K562 (cell line): Measurements from ENCODE around the gene CMIP. TPM values are rescaled to one million over a fixed set of nuclear protein-coding genes. Genes with fewer than 3 reads are reported as not detected.

Experiments used
- GATA2 ChIP-seq: sonication (generic); formaldehyde crosslinking; IDR thresholded peaks from 2 replicates; pipeline ENCODE4 v1.4.0; 2020; ENCODE audit warnings: mild to moderate bottlenecking, missing genetic modification reagents
- XRCC5 ChIP-seq: fragments of 200-400 bp; formaldehyde crosslinking; IDR thresholded peaks from 2 replicates; pipeline ENCODE4 v1.6.1; 2017; ENCODE audit warnings: low read depth, mild to moderate bottlenecking, low read length
- ZNF589 ChIP-seq: fragments of 200-800 bp; sonication (Bioruptor generic); IDR thresholded peaks from 2 replicates; pipeline ENCODE4 v1.6.1; 2016; ENCODE audit warnings: low read depth, missing genetic modification characterization, missing compliant biosample characterization
- polyA plus RNA-seq, 8 experiments: library from polyadenylated mRNA; depleted of rRNA in 4 of 8; stranded (reverse) in 5 of 8; unstranded in 3 of 8; fragments of >200 nt; fragmentation: Nextera tagmentation in 2 of 8; fragmentation: Illumina TruSeq in 1 of 8; extraction: Ambion mirVana in 2 of 8; extraction: Trizol in 1 of 8; gene quantifications; 2 replicates each; pipeline versions ENCODE4 v1.2.1 to v1.2.3, GENCODE V29; 2011 to 2014; ENCODE audit warnings: inconsistent platforms in 1 of 8, missing spikeins in 1 of 8
- total RNA-seq, 7 experiments: library from RNA; depleted of rRNA in 6 of 7; stranded (reverse); fragments of >200 nt in 6 of 7; fragmentation: Illumina TruSeq in 2 of 7; extraction: Trizol in 2 of 7; gene quantifications; 2 replicates each; pipeline versions ENCODE4 v1.2.1 to v1.2.3, GENCODE V29; 2011 to 2021; ENCODE audit warnings: low replicate concordance in 1 of 7
- TF ChIP-seq, protein P1 (sequence below): fragments of 250-450 bp; sonication (Bioruptor Pico); IDR thresholded peaks from 2 replicates; pipeline ENCODE4 v1.5.0; 2022; ENCODE audit warnings: mild to moderate bottlenecking
- TF ChIP-seq, protein P2 (sequence below): fragments of 450-650 bp; IDR thresholded peaks from 2 replicates; pipeline ENCODE4 v1.6.1; 2016; ENCODE audit warnings: borderline replicate concordance

Gene CMIP
- total and polyA plus RNA-seq, 9 of the 15 experiments (the other 6 are each of a cell fraction or from before 2014, with no cell fraction given): 0.94 to 82.5 (median 10.3) TPM

- TF ChIP-seq ZNF589 (CRISPR knock-in tag): peak; percentile 14; the same call in 1 of the 2 replicates
- TF ChIP-seq GATA2: no peak
- TF ChIP-seq, protein P1, sequence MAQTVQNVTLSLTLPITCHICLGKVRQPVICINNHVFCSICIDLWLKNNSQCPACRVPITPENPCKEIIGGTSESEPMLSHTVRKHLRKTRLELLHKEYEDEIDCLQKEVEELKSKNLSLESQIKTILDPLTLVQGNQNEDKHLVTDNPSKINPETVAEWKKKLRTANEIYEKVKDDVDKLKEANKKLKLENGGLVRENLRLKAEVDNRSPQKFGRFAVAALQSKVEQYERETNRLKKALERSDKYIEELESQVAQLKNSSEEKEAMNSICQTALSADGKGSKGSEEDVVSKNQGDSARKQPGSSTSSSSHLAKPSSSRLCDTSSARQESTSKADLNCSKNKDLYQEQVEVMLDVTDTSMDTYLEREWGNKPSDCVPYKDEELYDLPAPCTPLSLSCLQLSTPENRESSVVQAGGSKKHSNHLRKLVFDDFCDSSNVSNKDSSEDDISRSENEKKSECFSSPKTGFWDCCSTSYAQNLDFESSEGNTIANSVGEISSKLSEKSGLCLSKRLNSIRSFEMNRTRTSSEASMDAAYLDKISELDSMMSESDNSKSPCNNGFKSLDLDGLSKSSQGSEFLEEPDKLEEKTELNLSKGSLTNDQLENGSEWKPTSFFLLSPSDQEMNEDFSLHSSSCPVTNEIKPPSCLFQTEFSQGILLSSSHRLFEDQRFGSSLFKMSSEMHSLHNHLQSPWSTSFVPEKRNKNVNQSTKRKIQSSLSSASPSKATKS (CRISPR knock-in tag): no peak
- TF ChIP-seq, protein P2, sequence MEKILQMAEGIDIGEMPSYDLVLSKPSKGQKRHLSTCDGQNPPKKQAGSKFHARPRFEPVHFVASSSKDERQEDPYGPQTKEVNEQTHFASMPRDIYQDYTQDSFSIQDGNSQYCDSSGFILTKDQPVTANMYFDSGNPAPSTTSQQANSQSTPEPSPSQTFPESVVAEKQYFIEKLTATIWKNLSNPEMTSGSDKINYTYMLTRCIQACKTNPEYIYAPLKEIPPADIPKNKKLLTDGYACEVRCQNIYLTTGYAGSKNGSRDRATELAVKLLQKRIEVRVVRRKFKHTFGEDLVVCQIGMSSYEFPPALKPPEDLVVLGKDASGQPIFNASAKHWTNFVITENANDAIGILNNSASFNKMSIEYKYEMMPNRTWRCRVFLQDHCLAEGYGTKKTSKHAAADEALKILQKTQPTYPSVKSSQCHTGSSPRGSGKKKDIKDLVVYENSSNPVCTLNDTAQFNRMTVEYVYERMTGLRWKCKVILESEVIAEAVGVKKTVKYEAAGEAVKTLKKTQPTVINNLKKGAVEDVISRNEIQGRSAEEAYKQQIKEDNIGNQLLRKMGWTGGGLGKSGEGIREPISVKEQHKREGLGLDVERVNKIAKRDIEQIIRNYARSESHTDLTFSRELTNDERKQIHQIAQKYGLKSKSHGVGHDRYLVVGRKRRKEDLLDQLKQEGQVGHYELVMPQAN: no peak
- TF ChIP-seq XRCC5: no peak; the same call in 1 of the 2 replicates
Observed at GRCh38 chr16:81633147-81633619, 188.6 kb downstream of the CMIP start (continued).
